GM13976 (cell line): ENCODE data around the gene C17orf75.

Experiments used
- DNase-seq: peaks from one replicate; pipeline ENCODE4 v3.0.0; 2012; ENCODE audit warnings: low spot score
- in situ Hi-C: fragments of 300-500 bp; cut with MboI; formaldehyde crosslinking; loops from one replicate; pipeline ENCODE4 v1.12.0; 2022; ENCODE audit warnings: low sequenced_read_pairs, mixed read lengths, inconsistent platforms; ENCODE audit not compliant: unreplicated experiment
- TF ChIP-seq, protein P1 (sequence below): IDR thresholded peaks from 2 replicates; pipeline ENCODE4 v1.5.1; 2012; ENCODE audit warnings: borderline replicate concordance, mild to moderate bottlenecking; ENCODE audit not compliant: insufficient read depth; ENCODE audit errors: extremely low read depth, missing control alignments, control extremely low read depth

The C17orf75 gene

DNA sequence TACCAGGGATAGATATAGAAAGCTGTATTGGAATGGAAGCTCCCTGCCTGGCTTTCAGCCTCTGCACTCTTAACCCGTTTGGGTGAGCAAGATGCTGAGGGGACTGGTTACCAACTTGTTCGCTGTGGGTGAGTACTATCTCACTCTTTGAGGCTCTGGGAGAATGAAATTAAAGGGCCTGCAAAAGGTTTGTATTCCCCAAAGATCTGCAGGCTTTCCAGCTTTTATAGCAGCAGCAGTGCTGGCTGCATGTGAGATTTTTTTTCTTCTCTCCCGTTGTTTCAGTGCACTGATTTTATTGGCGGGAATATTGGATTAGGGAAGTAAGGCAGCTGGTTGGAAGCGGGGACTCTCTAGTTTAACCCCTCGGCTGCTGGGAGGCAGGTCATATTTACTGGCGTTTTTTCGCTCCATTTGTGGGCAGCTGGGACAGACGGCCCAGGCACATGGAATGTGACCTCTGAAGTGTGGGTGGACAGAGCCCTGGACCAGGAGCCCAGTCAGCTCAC lies 30.9 kb downstream of the C17orf75 start:
- TF ChIP-seq, protein P1, sequence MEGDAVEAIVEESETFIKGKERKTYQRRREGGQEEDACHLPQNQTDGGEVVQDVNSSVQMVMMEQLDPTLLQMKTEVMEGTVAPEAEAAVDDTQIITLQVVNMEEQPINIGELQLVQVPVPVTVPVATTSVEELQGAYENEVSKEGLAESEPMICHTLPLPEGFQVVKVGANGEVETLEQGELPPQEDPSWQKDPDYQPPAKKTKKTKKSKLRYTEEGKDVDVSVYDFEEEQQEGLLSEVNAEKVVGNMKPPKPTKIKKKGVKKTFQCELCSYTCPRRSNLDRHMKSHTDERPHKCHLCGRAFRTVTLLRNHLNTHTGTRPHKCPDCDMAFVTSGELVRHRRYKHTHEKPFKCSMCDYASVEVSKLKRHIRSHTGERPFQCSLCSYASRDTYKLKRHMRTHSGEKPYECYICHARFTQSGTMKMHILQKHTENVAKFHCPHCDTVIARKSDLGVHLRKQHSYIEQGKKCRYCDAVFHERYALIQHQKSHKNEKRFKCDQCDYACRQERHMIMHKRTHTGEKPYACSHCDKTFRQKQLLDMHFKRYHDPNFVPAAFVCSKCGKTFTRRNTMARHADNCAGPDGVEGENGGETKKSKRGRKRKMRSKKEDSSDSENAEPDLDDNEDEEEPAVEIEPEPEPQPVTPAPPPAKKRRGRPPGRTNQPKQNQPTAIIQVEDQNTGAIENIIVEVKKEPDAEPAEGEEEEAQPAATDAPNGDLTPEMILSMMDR, result no peak
- no peak for DNase-seq
- in situ Hi-C loops, result no loop called here

GRCh38 chr17:32307658-32308057 lies 34.3 kb downstream of the C17orf75 start:
- TF ChIP-seq, protein P1, result no peak
- no peak for DNase-seq
- in situ Hi-C loops, result no loop called here

GRCh38 chr17:32305049-32305448 lies 36.9 kb downstream of the C17orf75 start:
- in situ Hi-C loops, result no loop called here
- TF ChIP-seq, protein P1, result no peak
- DNase-seq, result no peak

DNA sequence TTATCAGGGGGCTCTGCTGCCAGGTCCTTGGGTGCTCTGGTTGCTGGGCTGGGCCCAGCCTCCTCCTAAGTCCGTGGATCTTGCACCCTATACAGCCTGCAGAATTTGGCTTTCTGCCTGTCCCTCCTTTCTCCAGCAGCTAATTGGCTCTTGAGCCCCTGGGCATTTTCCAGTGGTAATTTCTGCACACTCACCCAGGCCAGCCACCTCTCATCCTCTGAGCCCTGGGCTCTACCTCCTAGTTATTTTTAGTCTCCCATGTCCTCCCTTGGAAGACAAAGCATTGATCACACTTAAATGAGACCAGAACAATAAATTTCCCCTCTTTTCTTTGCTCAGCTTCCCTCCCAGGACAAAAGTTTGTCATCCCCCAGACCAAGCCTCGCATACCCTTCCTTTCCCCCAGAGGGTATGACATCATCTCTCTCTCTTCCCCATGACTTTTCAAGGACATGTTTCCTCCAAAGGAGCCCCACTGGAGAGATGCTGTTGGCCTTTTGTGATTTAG lies 38.1 kb downstream of the C17orf75 start:
- in situ Hi-C loops, result no loop called here
- DNase-seq, result no peak
- TF ChIP-seq, protein P1, result no peak

- no peak for DNase-seq
Measured at GRCh38 chr17:32302860-32303649, 38.9 kb downstream of the C17orf75 start.

GRCh38 chr17:32302037-32302436 lies 39.9 kb downstream of the C17orf75 start:
- in situ Hi-C loops, result no loop called here
- TF ChIP-seq, protein P1, result no peak
- DNase-seq, result no peak

More at GRCh38 chr17:32302860-32303649, 38.9 kb downstream of the C17orf75 start:
- in situ Hi-C loops, result no loop called here
- TF ChIP-seq, protein P1, result no peak
